PC-9 (cell line): ENCODE measurements around the gene NEUROG1.

ENCODE experiments used
- EZH2 ChIP-seq: fragments of 200-600 bp; sonication (generic); IDR thresholded peaks from 2 replicates; pipeline ENCODE4 v1.8.0; 2017; ENCODE audit warnings: antibody characterized with exemption, low read depth
- TF ChIP-seq, protein P1 (sequence below): fragments of 200-600 bp; sonication (generic); conservative IDR thresholded peaks from 2 replicates; pipeline ENCODE4 v1.6.1; 2017; ENCODE audit warnings: mixed run types, antibody characterized with exemption, mild to moderate bottlenecking, moderate library complexity

DNA sequence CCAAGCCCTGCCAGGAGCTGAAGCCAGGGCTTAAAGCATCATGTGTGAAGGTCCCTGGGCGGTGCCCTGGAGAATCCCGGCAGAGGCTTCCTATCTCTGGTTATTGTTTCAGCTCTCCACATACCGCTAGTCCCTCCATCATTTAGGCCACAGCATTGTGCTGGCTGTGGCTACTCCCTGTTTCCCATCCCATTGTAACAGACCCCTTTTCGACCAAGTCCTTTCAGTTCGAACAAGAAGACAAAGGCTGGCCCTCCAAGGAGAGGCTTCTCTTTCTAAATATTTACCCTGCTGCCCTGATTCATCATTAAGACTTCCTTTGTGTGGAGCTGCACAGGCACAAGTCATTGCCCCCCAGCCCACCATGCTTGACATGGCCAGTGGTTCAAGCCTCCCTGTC, 41.6 kb downstream of the NEUROG1 start:
- TF ChIP-seq, protein P1, sequence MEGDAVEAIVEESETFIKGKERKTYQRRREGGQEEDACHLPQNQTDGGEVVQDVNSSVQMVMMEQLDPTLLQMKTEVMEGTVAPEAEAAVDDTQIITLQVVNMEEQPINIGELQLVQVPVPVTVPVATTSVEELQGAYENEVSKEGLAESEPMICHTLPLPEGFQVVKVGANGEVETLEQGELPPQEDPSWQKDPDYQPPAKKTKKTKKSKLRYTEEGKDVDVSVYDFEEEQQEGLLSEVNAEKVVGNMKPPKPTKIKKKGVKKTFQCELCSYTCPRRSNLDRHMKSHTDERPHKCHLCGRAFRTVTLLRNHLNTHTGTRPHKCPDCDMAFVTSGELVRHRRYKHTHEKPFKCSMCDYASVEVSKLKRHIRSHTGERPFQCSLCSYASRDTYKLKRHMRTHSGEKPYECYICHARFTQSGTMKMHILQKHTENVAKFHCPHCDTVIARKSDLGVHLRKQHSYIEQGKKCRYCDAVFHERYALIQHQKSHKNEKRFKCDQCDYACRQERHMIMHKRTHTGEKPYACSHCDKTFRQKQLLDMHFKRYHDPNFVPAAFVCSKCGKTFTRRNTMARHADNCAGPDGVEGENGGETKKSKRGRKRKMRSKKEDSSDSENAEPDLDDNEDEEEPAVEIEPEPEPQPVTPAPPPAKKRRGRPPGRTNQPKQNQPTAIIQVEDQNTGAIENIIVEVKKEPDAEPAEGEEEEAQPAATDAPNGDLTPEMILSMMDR = no peak
- no peak for TF ChIP-seq EZH2
